ENCODE data around the gene TNFSF13.

TNFSF13 gene

GRCh38 chr17:7552621-7553051 is 5.9 kb upstream of the TNFSF13 start:
- DNase-seq (ENCODE audit: low spot score): no peak

GRCh38 chr17:7553356-7553755 is 5.2 kb upstream of the TNFSF13 start:
- no peak for DNase-seq (ENCODE audit: low spot score)

GRCh38 chr17:7555320-7555948 is 3.1 kb upstream of the TNFSF13 start:
- DNase-seq (ENCODE audit: low spot score): no peak

- no peak for DNase-seq (ENCODE audit: low spot score)
Observed at GRCh38 chr17:7556627-7557026, 1.9 kb upstream of the TNFSF13 start.

GRCh38 chr17:7557147-7557764 is 1.3 kb upstream of the TNFSF13 start:
- DNase-seq (ENCODE audit: low spot score): no peak

GRCh38 chr17:7557775-7558543 is 591 bp upstream of the TNFSF13 start:
- peak; percentile 40 for DNase-seq (ENCODE audit: low spot score)

- no peak for DNase-seq (ENCODE audit: low spot score)
Observed at GRCh38 chr17:7559320-7560171, 996 bp downstream of the TNFSF13 start.

- DNase-seq (ENCODE audit: low spot score): no peak
Observed at GRCh38 chr17:7560172-7561027, 1.9 kb downstream of the TNFSF13 start.

- peak; percentile 93 for DNase-seq (ENCODE audit: low spot score)
Observed at GRCh38 chr17:7561028-7561575, 2.6 kb downstream of the TNFSF13 start.

GRCh38 chr17:7561589-7562207 is 3.1 kb downstream of the TNFSF13 start, which contains the start of gene SENP3:
Gene SENP3, plus strand, starts transcription at chr17:7561919. Its CDS starts 1,158 bp downstream, at chr17:7563077.
- peak; percentile 99 for DNase-seq (ENCODE audit: low spot score)

GRCh38 chr17:7562208-7562605 is 3.7 kb downstream of the TNFSF13 start:
- peak; percentile 39 for DNase-seq (ENCODE audit: low spot score)

GRCh38 chr17:7563115-7563869 is 4.7 kb downstream of the TNFSF13 start:
- no peak for DNase-seq (ENCODE audit: low spot score)

- DNase-seq (ENCODE audit: low spot score): no peak
Observed at GRCh38 chr17:7569571-7569970, 11.0 kb downstream of the TNFSF13 start.

- DNase-seq (ENCODE audit: low spot score): no peak
Observed at GRCh38 chr17:7570351-7570750, 11.8 kb downstream of the TNFSF13 start.

- no peak for DNase-seq (ENCODE audit: low spot score)
Observed at GRCh38 chr17:7572338-7572587, 13.7 kb downstream of the TNFSF13 start.

- DNase-seq (ENCODE audit: low spot score): peak; percentile 99
Observed at GRCh38 chr17:7572588-7573323, 14.2 kb downstream of the TNFSF13 start.

- peak; percentile 96 for DNase-seq (ENCODE audit: low spot score)
Observed at GRCh38 chr17:7573324-7574080, 15.0 kb downstream of the TNFSF13 start.

GRCh38 chr17:7574176-7574953 is 15.8 kb downstream of the TNFSF13 start:
- no peak for DNase-seq (ENCODE audit: low spot score)

Measured in hepatic stellate cell (primary cell).